ENCODE measurements around the gene HHIPL1. TPM values are rescaled to one million over a fixed set of nuclear protein-coding genes. Genes with fewer than 3 reads are reported as not detected.

Gene HHIPL1
- total and polyA plus RNA-seq, 2 of the 8 experiments (the other 6 are each of a cell fraction or from before 2014, with no cell fraction given), result 1.5 to 2.6 TPM

DNA sequence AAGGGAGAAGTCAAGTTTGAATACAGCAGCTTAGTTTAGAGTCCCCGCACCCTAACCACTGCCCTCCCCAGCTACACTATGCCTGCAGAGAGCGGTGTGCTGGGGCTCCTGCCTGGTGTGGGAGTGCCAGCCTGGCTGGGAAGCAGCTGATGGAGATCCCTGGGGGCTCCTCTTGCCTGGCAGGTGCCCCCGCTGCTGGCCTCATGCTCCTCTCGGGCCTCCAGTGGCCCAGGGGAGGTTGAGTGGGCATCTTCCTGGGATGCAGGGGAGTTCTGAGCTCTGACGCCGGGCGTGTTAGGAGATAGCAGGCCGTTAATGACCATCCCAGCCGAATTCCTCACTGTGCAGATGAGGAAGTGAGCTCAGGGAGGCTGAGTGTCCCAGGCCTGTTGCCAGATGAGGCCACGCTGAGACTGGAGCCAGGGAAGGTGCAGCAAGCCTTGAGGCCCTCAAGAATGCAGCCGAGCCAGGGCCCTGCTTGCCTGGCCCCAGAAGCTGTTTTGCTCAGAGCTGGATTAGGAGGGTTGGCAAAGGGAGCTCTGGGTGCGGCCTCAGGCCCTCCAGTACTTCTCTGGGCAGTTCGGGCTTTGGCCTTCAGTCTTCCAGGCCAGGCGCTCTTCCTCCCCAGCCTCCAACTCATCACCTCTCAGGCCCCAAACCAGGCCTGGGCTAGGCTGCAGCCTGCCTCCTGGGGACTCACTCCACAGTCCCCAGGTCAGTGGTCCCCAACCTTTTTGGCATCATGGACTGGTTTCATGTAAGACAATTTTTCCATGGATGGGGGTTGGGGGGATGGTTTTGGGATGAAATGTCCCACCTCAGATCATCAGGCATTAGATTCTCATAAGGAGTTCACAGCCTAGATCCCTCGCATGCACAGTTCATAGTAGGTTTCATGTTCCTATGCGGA lies 32.6 kb downstream of the HHIPL1 start:
- Histone ChIP-seq H3K79me2 (ENCODE audit: control insufficient read depth in 1 of 2, insufficient read depth in 2 of 2, low read length in 2 of 2) (no peaks in the 10 kb centered on the region), H4K5ac (ENCODE audit: insufficient read length, low read depth, low read length) (no peak overlapping the region), H3K36me3 (ENCODE audit: control insufficient read depth in 2 of 4, insufficient read depth in 4 of 4, low read length in 3 of 4) (no peaks in the 10 kb centered on the region), H2AFZ (ENCODE audit: low read length) (no peak overlapping the region), H2BK15ac (ENCODE audit: low read length) (0 out of 2 replicates have a peak overlapping the region, but pooled peaks have one; percentile 81), H3K4me2 (ENCODE audit: insufficient read depth in 1 of 2, low read depth in 2 of 2, low read length in 2 of 2) (no peak overlapping the region), H3K79me1 (ENCODE audit: low read depth, low read length) (no peaks in the 10 kb centered on the region), H2AK5ac (ENCODE audit: low read depth, low read length) (no peak overlapping the region), H3K18ac (ENCODE audit: extremely low read depth, low read length) (no peak overlapping the region), H3K4me3 (ENCODE audit: extremely low read depth in 1 of 4, insufficient read depth in 2 of 4, low read depth in 3 of 4, low read length in 4 of 4) (no peak overlapping the region), H4K8ac (ENCODE audit: extremely low read depth, insufficient read depth, low read length) (no peak overlapping the region), H4K20me1 (replicated peaks in 1 of 2; ENCODE audit: control insufficient read depth in 1 of 2, insufficient read depth in 2 of 2, low read length in 2 of 2) (no peaks in the 10 kb centered on the region), H3K9me3 (ENCODE audit: insufficient read depth in 2 of 2, low read depth in 1 of 2, low read length in 1 of 2) (peaks cover 6 to 10% of the 10 kb centered on the region in 2 experiments; a peak in 3 of 4 replicates), H3K4ac (replicated peaks; ENCODE audit: insufficient read length, low read depth, low read length) (no peak overlapping the region), H3K27ac (ENCODE audit: low read depth, low read length) (no peak overlapping the region), H4K91ac (replicated peaks; ENCODE audit: insufficient read length, low read length) (no peak overlapping the region), H3K27me3 (replicated peaks in 1 of 4; ENCODE audit: control insufficient read depth in 3 of 4, extremely low read depth in 1 of 4, insufficient read depth in 3 of 4, low read length in 3 of 4) (no peaks in the 10 kb centered on the region), H3K14ac (ENCODE audit: insufficient read length) (no peak overlapping the region), H2BK5ac (ENCODE audit: low read depth, low read length) (no peak overlapping the region), H3K23ac (ENCODE audit: insufficient read length) (no peak overlapping the region), H3K23me2 (ENCODE audit: low read depth, low read length) (no peaks in the 10 kb centered on the region), H3K56ac (replicated peaks; ENCODE audit: insufficient read length, low read depth, low read length) (no peak overlapping the region), H3K4me1 (replicated peaks in 1 of 4; ENCODE audit: control insufficient read depth in 3 of 4, insufficient read depth in 4 of 4, low read length in 3 of 4) (peaks cover 3 to 9% (median 8%) of the 10 kb centered on the region in 4 experiments; a peak in 6 of 7 replicates), H2BK20ac (ENCODE audit: low read length) (no peak overlapping the region), H2BK12ac (ENCODE audit: low read depth, low read length) (no peak overlapping the region), H2BK120ac (replicated peaks; ENCODE audit: low read depth, low read length) (no peak overlapping the region), H3K9ac (replicated peaks in 1 of 4; ENCODE audit: extremely low read depth in 1 of 4, low read depth in 3 of 4, low read length in 3 of 4) (no peak overlapping the region)
- FAIRE-seq, result no peak
- 88% methylated on average over 16 of the region's 16 CpGs; no CpG with 5 or more reads in 1 of the 2 experiments for WGBS, 2 experiments (ENCODE audit: extremely low coverage in 1 of 2, insufficient coverage in 1 of 2, insufficient read length in 1 of 2, insufficient replicate concordance in 2 of 2, low coverage in 1 of 2, low lambda C conversion rate in 2 of 2, missing lambda C conversion rate in 1 of 2)
- ChIA-PET CTCF (ENCODE audit: partially characterized antibody) (interaction anchor here (0.7 to 2.8 kb wide), 10 partner anchors 9 to 153 kb away, joined by 3 to 22 read pairs (median 4); no protein-coding TSS in a partner anchor), POLR2A (ENCODE audit: partially characterized antibody) (interaction anchor here (0.9 to 2.1 kb wide), 3 partner anchors 9 to 13 kb away, joined by 3 to 4 read pairs (median 3); no protein-coding TSS in a partner anchor)
- DNase-seq (ENCODE audit: low read depth in 1 of 2, low spot score in 2 of 2), result no peak
- TF ChIP-seq FOSL1 (IDR thresholded peaks at IDR 0.05; ENCODE audit: insufficient read depth, low read depth, low read length), result no peak
- no peak for TF ChIP-seq MAFK (IDR thresholded peaks at IDR 0.05; ENCODE audit: low read depth, low read length)
- no peak for TF ChIP-seq YY1 (IDR thresholded peaks at IDR 0.05; ENCODE audit: low read depth, low read length)
- no peak for TF ChIP-seq CEBPB (IDR thresholded peaks at IDR 0.05; ENCODE audit: low read depth, low read length)
- TF ChIP-seq GABPA (IDR thresholded peaks at IDR 0.05; ENCODE audit: borderline replicate concordance, insufficient read depth, low read length), result no peak
- TF ChIP-seq SAP30 (IDR thresholded peaks at IDR 0.05; ENCODE audit: insufficient read depth, insufficient replicate concordance, low read length), result no peak
- no peak for TF ChIP-seq CREB1 (IDR thresholded peaks at IDR 0.05)
- no peak for TF ChIP-seq TCF12 (IDR thresholded peaks at IDR 0.05; ENCODE audit: low read depth, low read length)
- TF ChIP-seq RNF2 (IDR thresholded peaks at IDR 0.05; ENCODE audit: borderline replicate concordance, low read depth, low read length, missing control alignments, poor library complexity, severe bottlenecking), result no peak
- no peak for TF ChIP-seq KDM4A (IDR thresholded peaks at IDR 0.05; ENCODE audit: low read depth, low read length, severe bottlenecking)
- TF ChIP-seq SIX5 (IDR thresholded peaks at IDR 0.05; ENCODE audit: low read depth, low read length), result no peak
- TF ChIP-seq SIRT6 (IDR thresholded peaks at IDR 0.05; ENCODE audit: low read length), result no peak

Measured in H1 (cell line).